ENCODE results near the gene CPEB1.

The CPEB1 gene

DNA sequence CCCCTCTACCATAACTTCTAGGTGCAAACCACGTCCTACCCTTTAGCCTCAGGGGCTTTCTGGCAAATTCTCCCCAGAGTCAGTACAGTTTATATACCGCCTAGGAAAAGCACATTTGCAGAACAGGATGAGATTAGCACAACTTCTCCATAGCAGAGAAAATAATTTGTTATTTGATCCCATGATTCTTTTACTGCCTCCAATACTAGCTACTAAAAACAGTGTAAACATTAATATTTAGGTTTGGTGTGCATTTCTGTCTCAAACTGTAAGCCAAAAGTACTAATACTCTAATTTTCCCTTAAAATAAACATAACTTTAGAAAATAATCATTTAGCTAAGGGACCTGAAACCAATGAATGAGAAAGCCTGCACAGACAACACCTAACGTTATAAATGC, 4.5 kb downstream of the CPEB1 start:
- H3K27me3 Mint-ChIP-seq (ENCODE audit: low read depth), result peaks cover 88% of the 10 kb centered on the region
- no peaks in the 10 kb centered on the region for H3K9me3 Mint-ChIP-seq
- peaks cover 6% of the 10 kb centered on the region for H3K4me1 Mint-ChIP-seq
- TF ChIP-seq CTCF (IDR thresholded peaks at IDR 0.05; ENCODE audit: unreplicated experiment in 3 of 3), result no peak
- no peak overlapping the region for H3K4me3 Mint-ChIP-seq
- no peaks in the 10 kb centered on the region for H3K36me3 Mint-ChIP-seq (ENCODE audit: low read depth)
- peak overlapping the region in 1 of 3 experiments; percentile 46 for H3K27ac Mint-ChIP-seq

- no peak for TF ChIP-seq CTCF (IDR thresholded peaks at IDR 0.05; ENCODE audit: unreplicated experiment in 3 of 3)
- H3K27me3 Mint-ChIP-seq (ENCODE audit: low read depth), result peaks cover 92% of the 10 kb centered on the region
- peaks cover 6% of the 10 kb centered on the region for H3K4me1 Mint-ChIP-seq
- no peak overlapping the region for H3K27ac Mint-ChIP-seq
- no peaks in the 10 kb centered on the region for H3K9me3 Mint-ChIP-seq
- H3K4me3 Mint-ChIP-seq, result no peak overlapping the region
- no peaks in the 10 kb centered on the region for H3K36me3 Mint-ChIP-seq (ENCODE audit: low read depth)
Measured at GRCh38 chr15:82641129-82641798, 5.9 kb downstream of the CPEB1 start.

DNA sequence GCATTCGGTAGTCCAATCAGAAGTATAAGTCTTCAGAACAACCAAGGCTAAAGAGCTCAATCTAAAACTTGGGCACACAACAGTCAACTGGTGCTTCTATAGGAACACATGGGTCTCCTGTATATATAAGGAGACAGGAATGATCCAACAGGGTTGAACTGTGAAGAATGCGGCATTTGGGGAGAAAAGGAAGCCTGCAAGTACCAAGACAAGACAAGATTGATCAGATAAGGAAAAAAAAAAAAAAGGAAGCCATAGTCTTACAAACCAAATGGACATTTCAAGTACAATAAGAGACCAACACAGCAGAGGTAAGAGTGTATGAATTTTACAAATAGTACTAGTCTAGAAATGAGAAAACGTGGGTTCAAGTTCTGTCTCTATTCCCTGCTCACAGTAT, 6.5 kb downstream of the CPEB1 start:
- H3K36me3 Mint-ChIP-seq (ENCODE audit: low read depth), result no peaks in the 10 kb centered on the region
- peaks cover 6% of the 10 kb centered on the region for H3K4me1 Mint-ChIP-seq

GRCh38 chr15:82635798-82636197, 11.4 kb downstream of the CPEB1 start:
- Mint-ChIP-seq H3K9me3 (no peaks in the 10 kb centered on the region), H3K27ac (no peak overlapping the region), H3K4me3 (no peak overlapping the region), H3K4me1 (no peaks in the 10 kb centered on the region), H3K27me3 (ENCODE audit: low read depth) (peaks cover 70% of the 10 kb centered on the region), H3K36me3 (ENCODE audit: low read depth) (no peaks in the 10 kb centered on the region)
- no peak for TF ChIP-seq CTCF (IDR thresholded peaks at IDR 0.05; ENCODE audit: unreplicated experiment in 3 of 3)

More for the DNA sequence above, 6.5 kb downstream of the CPEB1 start:
- no peak for TF ChIP-seq CTCF (IDR thresholded peaks at IDR 0.05; ENCODE audit: unreplicated experiment in 3 of 3)
- Mint-ChIP-seq H3K4me3 (no peak overlapping the region), H3K9me3 (no peaks in the 10 kb centered on the region), H3K27me3 (ENCODE audit: low read depth) (peaks cover 92% of the 10 kb centered on the region), H3K27ac (no peak overlapping the region)

DNA sequence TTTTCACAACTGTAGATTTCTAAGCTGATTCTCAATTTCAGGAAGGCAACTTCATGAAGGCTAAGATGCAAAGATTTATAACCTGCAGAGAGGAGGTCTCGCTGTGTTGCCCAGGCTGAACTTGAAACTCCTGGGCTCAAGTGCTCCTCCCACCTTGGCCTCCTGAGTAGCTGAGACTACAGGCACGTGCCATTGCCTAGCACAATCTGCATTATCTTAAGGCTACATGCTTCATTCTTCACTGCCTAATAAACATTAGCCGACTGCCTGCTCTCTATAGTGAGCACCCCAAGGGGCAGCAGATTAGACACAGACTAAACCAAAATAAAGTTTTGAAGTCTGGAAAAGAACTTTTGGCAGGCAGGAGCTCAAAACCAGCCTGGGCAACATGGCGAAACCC, 17.1 kb downstream of the CPEB1 start:
- Mint-ChIP-seq H3K4me1 (no peaks in the 10 kb centered on the region), H3K36me3 (ENCODE audit: low read depth) (no peaks in the 10 kb centered on the region), H3K9me3 (no peaks in the 10 kb centered on the region), H3K27me3 (ENCODE audit: low read depth) (peaks cover 28% of the 10 kb centered on the region), H3K4me3 (no peak overlapping the region), H3K27ac (no peak overlapping the region)
- no peak for TF ChIP-seq CTCF (IDR thresholded peaks at IDR 0.05; ENCODE audit: unreplicated experiment in 3 of 3)

GRCh38 chr15:82625136-82625535, 22.0 kb downstream of the CPEB1 start:
- Mint-ChIP-seq H3K4me3 (no peak overlapping the region), H3K9me3 (no peaks in the 10 kb centered on the region), H3K27me3 (ENCODE audit: low read depth) (peaks cover 4% of the 10 kb centered on the region), H3K4me1 (no peaks in the 10 kb centered on the region), H3K27ac (no peak overlapping the region), H3K36me3 (ENCODE audit: low read depth) (no peaks in the 10 kb centered on the region)
- TF ChIP-seq CTCF (IDR thresholded peaks at IDR 0.05; ENCODE audit: unreplicated experiment in 3 of 3), result no peak
